Vagina (tissue), 2 donors: Measurements from ENCODE around the gene DOCK8.

ENCODE experiments used
- CTCF ChIP-seq, 3 experiments: fragments of 450-650 bp in 2 of 3; fragments of 200-600 bp in 1 of 3; sonication (generic) in 1 of 3; IDR thresholded peaks; one replicate each; pipeline ENCODE4 v1.5.1; 2017 to 2019; ENCODE audit warnings: antibody characterized with exemption in 3 of 3, mild to moderate bottlenecking in 2 of 3, moderate library complexity in 2 of 3
- POLR2A ChIP-seq, 2 donors: fragments of 450-650 bp; IDR thresholded peaks; one replicate each; pipeline ENCODE4 v1.6.1; 2017; ENCODE audit warnings: antibody characterized with exemption in 2 of 2, mild to moderate bottlenecking in 2 of 2, moderate library complexity in 2 of 2
- POLR2AphosphoS5 ChIP-seq, 2 donors: sonication (generic); formaldehyde crosslinking; IDR thresholded peaks; one replicate each; pipeline ENCODE4 v1.9.0; 2017; ENCODE audit warnings: antibody characterized with exemption in 2 of 2, mild to moderate bottlenecking in 2 of 2, low read depth in 1 of 2; ENCODE audit not compliant: insufficient read depth in 1 of 2

- no peak for TF ChIP-seq POLR2A (IDR thresholded peaks at IDR 0.05)
- TF ChIP-seq CTCF (IDR thresholded peaks at IDR 0.05) = no peak
- no peak for TF ChIP-seq POLR2AphosphoS5 (IDR thresholded peaks at IDR 0.05; ENCODE audit: insufficient read depth in 1 of 2, low read depth in 1 of 2)
These were observed 78.2 kb downstream of the DOCK8 start for GRCh38 chr9:292915-293314.
